DOHH2 (cell line): ENCODE results near the gene TBX4.

Source experiments
- CTCF ChIP-seq: fragments of 200-600 bp; sonication (generic); IDR thresholded peaks from one replicate; pipeline ENCODE4 v1.5.1; 2014; ENCODE audit warnings: antibody characterized with exemption, mild to moderate bottlenecking, low read depth, low read length; ENCODE audit not compliant: poor library complexity, severe bottlenecking
- EZH2phosphoT487 ChIP-seq: fragments of 200-600 bp; sonication (generic); IDR thresholded peaks from 2 replicates; pipeline ENCODE4 v1.6.1; 2017; ENCODE audit warnings: borderline replicate concordance, mild to moderate bottlenecking, antibody characterized with exemption, low read length, moderate library complexity, mixed read lengths

- TF ChIP-seq CTCF: no peak
- TF ChIP-seq EZH2phosphoT487: no peak
Measured at GRCh38 chr17:61406537-61406845, 45.7 kb upstream of the TBX4 start.
